ELF-1 (cell line): Measurements from ENCODE around the gene MYO16.
A peak's percentile ranks its signal among the peaks of the same experiment; 100 is the strongest.
"Not testable (repeated sequence)": the region's sequence is repeated elsewhere in the genome, so short reads cannot be mapped to it uniquely, and the experiment has no call there.

Experiments
- DNase-seq: peaks from one replicate; pipeline ENCODE4 v3.0.0-alpha.2; 2016; ENCODE audit warnings: low read depth, low spot score

The MYO16 gene

GRCh38 chr13:109182777-109183465 lies 553.5 kb downstream of the MYO16 start:
- DNase-seq, result peak; percentile 33

- DNase-seq, result no peak
These were observed 562.0 kb downstream of the MYO16 start for GRCh38 chr13:109191413-109191812.

- no peak for DNase-seq
These were observed 562.9 kb downstream of the MYO16 start for GRCh38 chr13:109192306-109192705.

DNA sequence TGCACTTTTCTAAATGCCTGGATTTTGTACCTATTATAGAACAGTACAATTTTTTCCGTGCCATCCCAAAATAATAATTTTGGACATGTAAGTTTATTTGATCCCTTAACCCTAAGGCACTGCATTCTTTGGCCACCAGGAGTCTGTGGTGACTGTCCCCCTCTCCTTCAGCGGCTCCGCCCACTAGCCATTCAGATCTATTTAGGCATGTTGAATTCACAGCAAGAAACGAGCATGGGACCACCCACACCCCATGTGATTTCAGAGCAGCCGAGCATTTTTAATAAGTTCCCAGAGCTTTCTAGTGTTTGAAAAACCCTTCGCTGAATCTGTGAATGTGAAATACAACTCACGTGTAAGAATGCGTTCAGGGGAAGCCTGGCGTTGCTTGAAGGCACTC lies 567.5 kb downstream of the MYO16 start:
- DNase-seq, result peak; percentile 48

DNA sequence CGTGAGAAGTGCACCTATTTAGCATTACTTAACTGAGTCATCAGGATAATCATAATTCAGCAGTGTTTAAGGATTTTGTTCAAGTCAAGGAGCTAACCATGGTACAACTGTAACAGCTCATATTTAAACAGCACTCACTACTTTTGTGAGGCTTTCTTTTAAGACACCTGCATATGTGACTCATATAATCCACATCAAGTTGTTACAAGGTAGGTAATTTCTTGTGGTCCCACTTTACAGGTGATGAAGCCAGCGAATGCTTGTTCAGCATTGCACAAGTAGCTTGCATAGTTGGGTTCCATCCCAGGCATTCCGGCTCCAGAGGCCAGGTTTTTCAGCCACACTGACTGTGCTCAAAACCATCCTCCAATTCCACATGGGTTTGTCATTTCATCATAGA lies 569.2 kb downstream of the MYO16 start:
- DNase-seq, result no peak

- no peak for DNase-seq
These were observed 569.9 kb downstream of the MYO16 start for GRCh38 chr13:109199280-109199679.

DNA sequence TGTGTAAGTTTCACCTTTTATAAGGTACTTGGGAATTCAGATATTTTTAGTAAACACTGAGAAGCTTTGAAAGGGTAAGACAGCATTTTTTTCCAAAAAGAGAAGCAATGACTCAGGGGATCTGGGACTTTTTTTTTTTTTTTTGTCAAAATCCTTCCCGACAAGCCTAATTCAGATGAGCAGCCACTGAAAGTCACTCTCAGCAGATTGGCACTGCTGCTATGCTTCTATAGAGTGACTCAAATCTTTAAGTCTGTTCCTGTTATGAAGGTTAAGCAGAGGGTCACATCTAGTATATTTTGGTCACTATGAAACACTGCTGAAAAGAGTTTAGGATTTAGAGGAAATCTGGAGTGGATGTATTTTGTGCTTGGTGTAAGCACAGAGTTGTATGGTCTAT lies 571.1 kb downstream of the MYO16 start:
- DNase-seq, result no peak

DNA sequence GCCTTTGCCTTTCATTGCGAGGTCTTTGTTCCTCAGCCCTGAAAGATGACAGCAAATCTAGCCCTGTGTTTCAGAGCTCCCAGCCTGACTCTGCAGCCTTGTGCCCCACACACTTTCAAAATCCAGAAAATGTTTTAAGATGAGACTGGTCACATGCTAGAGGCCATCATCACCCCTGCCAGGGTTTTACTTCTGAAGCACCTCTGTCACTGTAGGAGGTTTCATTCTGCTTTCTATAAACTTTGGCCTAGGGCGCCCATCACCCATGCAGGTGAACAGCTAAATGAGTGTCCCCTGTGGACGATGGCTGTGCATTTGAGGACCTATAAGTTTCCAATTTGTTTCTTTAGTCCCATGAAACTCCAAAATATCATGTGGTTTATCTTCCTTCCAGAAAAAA lies 574.2 kb downstream of the MYO16 start:
- no peak for DNase-seq

DNA sequence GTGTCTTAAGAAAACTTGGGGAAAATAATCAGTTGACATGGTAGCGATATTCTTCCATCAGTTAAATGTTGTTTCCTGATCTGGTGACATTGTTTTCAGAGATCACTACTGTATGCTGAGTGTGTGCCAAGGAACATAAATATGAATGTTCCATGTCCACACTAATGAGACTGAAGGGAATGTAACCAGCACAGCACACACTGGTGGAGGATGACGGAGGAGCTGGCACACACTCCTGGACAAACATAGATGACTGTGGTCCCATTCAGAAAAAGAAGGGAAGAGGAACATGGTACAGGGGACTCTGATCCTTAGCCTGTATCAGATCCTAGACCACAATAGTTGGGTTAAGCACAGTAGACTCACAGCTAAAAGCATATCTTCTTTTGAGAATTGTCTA lies 574.8 kb downstream of the MYO16 start:
- DNase-seq, result no peak

DNA sequence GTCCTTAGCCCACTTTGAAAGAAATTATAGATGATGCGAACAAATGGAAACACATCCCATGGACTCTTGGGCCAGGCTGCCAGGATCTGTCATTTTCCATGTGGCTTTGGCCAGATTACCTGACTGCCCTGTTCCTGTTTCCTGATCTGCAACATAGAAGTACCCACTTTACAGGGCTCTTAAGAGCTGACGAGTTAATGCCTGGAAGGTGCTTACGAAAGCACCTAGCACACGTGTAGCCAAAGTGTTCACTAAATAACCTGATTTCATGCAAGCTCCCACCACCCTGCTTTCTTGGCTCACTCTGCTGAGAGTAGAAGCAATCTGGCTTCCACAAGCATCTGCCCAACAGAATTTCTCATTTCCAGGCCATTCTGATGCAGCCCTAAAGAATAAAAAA lies 575.2 kb downstream of the MYO16 start:
- no peak for DNase-seq

DNA sequence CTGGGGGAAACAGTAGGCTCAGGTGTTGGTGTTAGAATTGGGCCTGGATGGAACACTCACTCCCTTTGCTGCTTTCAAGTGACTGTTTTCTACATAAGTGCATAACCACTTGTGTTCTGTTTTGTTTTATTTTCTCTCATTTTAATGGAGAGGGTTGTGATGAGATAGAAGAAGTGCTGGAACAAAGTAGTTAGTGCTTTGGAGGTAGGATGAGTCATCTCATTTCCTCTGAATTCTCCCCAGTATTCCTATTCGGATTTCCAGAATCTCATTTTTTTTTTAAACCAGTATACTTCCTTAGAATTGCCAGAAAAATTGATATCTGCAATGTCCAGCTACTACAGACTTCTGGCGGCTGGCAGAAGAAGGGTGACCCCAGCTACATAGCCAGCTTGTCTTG lies 575.9 kb downstream of the MYO16 start:
- no peak for DNase-seq

- DNase-seq, result no peak
These were observed 577.2 kb downstream of the MYO16 start for GRCh38 chr13:109206616-109207015.

DNA sequence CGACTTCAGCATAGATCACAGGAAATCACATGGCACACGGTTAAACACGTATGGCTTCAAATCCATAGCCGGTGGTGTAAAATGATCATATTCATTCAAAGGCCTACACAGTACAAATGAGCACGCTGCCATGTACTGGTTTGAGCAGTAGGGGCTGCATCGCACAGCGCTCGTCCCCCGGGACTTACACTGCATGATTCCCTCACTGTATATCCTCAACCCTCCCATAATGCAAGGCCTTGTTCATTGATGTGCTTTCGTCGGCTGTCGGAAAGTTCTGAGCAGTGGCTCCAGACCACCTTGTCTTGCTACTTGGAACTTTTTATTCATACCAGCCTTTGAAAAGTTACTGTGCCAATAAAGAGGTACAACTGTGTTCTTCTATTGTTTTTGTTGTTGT lies 578.2 kb downstream of the MYO16 start:
- DNase-seq, result no peak

DNA sequence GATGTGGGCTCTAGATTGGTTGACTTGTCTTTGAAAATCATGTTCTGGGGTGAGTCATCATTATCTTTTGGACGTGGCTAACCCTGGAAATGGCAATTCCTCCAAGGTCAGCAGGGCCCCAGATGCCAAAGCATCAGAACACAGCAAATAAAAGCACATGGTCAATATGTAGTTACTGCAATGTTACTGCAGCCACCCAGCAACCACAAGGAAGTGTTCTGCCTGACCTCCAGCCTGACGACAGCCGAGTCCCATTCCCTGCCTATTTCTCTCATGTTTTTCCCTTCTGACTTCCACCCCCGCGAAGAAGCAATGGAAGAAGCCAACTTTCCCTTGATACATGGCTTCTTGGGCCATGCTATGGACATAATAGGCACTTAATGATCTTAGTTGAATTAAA lies 579.1 kb downstream of the MYO16 start:
- DNase-seq, result no peak

DNA sequence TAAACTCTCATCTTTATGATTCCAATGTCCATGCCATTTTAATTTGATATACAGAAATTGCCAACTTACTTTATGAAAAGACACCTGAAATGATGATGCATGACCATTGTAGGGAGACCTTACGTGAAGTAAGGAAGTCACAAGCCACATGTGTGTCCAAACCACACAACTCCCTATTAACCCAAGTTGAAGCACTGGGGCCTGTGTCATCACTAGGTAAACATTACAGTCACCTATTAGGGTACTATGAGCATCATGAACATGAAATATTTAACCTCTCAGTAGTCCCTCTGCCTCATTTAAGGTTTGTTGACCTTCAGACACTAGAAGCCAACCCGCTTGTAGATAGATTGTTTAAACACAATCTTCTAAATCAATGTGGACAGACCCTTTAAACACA lies 580.1 kb downstream of the MYO16 start:
- no peak for DNase-seq

DNA sequence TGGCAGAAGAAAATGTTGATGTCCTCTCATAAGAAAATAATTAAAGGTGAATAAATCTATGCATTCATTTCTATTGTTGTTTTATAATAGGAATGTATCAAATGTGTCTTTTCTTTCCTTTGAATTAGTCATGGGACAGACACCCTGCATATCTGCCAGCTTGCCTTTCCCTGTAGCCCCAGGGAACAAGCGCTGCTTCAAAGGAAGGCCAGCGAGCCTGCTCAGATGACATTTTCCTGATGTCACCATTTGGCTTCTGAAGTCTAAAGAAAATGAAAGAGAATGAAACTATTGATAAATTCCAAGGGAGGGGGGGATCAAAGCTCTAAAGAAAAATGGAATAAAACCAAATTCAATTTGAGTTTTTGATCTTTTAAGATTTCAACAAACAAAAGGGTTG lies 582.2 kb downstream of the MYO16 start:
- peak; percentile 82 for DNase-seq

GRCh38 chr13:109212650-109213049 lies 583.2 kb downstream of the MYO16 start:
- no peak for DNase-seq

- no peak for DNase-seq
These were observed 584.3 kb downstream of the MYO16 start for GRCh38 chr13:109213714-109214113.

DNA sequence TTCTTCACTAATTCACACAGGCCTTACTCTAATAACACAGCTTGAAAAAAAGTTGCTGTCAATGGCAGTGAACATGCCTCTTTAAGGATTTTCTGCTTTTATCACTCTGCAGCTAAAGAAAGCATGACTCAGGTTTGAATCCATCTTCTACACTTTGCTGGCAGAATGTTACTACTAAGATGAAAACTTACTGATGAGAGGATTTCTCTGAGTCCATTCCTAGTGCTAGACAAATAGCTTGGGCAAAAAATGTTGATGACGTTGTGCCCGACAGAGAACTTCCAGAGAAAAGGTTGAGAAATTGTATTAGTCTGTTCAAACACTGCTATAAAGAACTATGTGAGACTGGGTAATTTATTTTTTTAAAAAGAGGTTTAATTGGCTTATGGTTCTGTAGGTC lies 585.0 kb downstream of the MYO16 start:
- DNase-seq, result no peak

- DNase-seq, result no peak
These were observed 586.0 kb downstream of the MYO16 start for GRCh38 chr13:109215377-109215776.

- not testable (repeated sequence) for DNase-seq
These were observed 588.1 kb downstream of the MYO16 start for GRCh38 chr13:109217510-109217909.

DNA sequence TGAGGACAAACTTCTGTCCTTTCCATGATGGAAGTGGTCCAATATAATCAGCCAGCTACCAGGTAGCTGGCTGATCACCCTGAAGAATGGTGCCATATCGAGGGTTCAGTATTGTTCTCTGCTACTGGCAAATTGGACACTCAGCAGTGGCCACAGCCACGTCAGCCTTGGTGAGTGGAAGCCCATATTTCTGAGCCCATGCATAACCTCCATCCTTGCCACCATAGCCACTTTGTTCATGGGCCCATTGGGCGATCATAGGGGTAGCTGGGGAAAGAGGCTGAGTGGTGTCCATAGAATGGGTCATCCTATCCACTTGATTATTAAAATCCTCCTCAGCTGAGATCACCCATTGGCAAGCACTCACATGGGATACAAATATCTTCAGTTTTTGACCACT lies 591.2 kb downstream of the MYO16 start:
- no peak for DNase-seq

- DNase-seq, result no peak
These were observed 594.6 kb downstream of the MYO16 start for GRCh38 chr13:109224033-109224432.

GRCh38 chr13:109226631-109227030 lies 597.2 kb downstream of the MYO16 start:
- DNase-seq, result no peak
